ENCODE measurements around the gene SHROOM1. TPM values are rescaled to one million over a fixed set of nuclear protein-coding genes. Genes with fewer than 3 reads are reported as not detected.

The SHROOM1 gene
- total RNA-seq, 1 donor from 2014 or later = 0.79 TPM

GRCh38 chr5:132873119-132873929, 42.9 kb upstream of the SHROOM1 start, which contains the start of gene LEAP2:
Gene LEAP2, plus strand, starts transcription at chr5:132873668. Its CDS starts 27 bp downstream, at chr5:132873695.
- no peak for DNase-seq (ENCODE audit: low read depth)
- Histone ChIP-seq H3K4me3 (ENCODE audit: low read depth, low read length) (no peak within 1 kb of the TSS), H3K27me3 (ENCODE audit: control insufficient read depth, insufficient read depth, low read length) (no peaks in the 10 kb centered on the region), H3K36me3 (ENCODE audit: control insufficient read depth, insufficient read depth, low read length) (peaks cover 17% of the 10 kb centered on the region)
- no peak for TF ChIP-seq CTCF (IDR thresholded peaks at IDR 0.05; ENCODE audit: insufficient read depth, low read length, severe bottlenecking)
- no peak for FAIRE-seq

GRCh38 chr5:132872788-132873118, 42.3 kb upstream of the SHROOM1 start:
- no peak for FAIRE-seq
- no peaks in the 10 kb centered on the region for H3K27me3 ChIP-seq (ENCODE audit: control insufficient read depth, insufficient read depth, low read length)
- H3K4me3 ChIP-seq (ENCODE audit: low read depth, low read length) = no peak overlapping the region
- TF ChIP-seq CTCF (IDR thresholded peaks at IDR 0.05; ENCODE audit: insufficient read depth, low read length, severe bottlenecking) = no peak
- peaks cover 16% of the 10 kb centered on the region for H3K36me3 ChIP-seq (ENCODE audit: control insufficient read depth, insufficient read depth, low read length)
- no peak for DNase-seq (ENCODE audit: low read depth)

- Histone ChIP-seq H3K27me3 (ENCODE audit: control insufficient read depth, insufficient read depth, low read length) (no peaks in the 10 kb centered on the region), H3K36me3 (ENCODE audit: control insufficient read depth, insufficient read depth, low read length) (peaks cover 18% of the 10 kb centered on the region), H3K4me3 (ENCODE audit: low read depth, low read length) (no peak overlapping the region)
- FAIRE-seq = no peak
- TF ChIP-seq CTCF (IDR thresholded peaks at IDR 0.05; ENCODE audit: insufficient read depth, low read length, severe bottlenecking) = no peak
- DNase-seq (ENCODE audit: low read depth) = no peak
Observed at GRCh38 chr5:132871459-132872284, 41.2 kb upstream of the SHROOM1 start.

- Histone ChIP-seq H3K36me3 (ENCODE audit: control insufficient read depth, insufficient read depth, low read length) (peaks cover 18% of the 10 kb centered on the region), H3K27me3 (ENCODE audit: control insufficient read depth, insufficient read depth, low read length) (no peaks in the 10 kb centered on the region), H3K4me3 (ENCODE audit: low read depth, low read length) (no peak overlapping the region)
- no peak for TF ChIP-seq CTCF (IDR thresholded peaks at IDR 0.05; ENCODE audit: insufficient read depth, low read length, severe bottlenecking)
- FAIRE-seq (no peak), DNase-seq (ENCODE audit: low read depth) (no peak)
Observed at GRCh38 chr5:132870801-132871200, 40.4 kb upstream of the SHROOM1 start.

GRCh38 chr5:132868754-132869153, 38.3 kb upstream of the SHROOM1 start:
- FAIRE-seq (no peak), DNase-seq (ENCODE audit: low read depth) (no peak)
- Histone ChIP-seq H3K36me3 (ENCODE audit: control insufficient read depth, insufficient read depth, low read length) (peaks cover 13% of the 10 kb centered on the region), H3K4me3 (ENCODE audit: low read depth, low read length) (no peak overlapping the region), H3K27me3 (ENCODE audit: control insufficient read depth, insufficient read depth, low read length) (no peaks in the 10 kb centered on the region)
- TF ChIP-seq CTCF (IDR thresholded peaks at IDR 0.05; ENCODE audit: insufficient read depth, low read length, severe bottlenecking) = no peak
